Fibroblast of skin of back (primary cell): ENCODE measurements around the gene GPD1.
"Not testable (repeated sequence)": the region's sequence is repeated elsewhere in the genome, so short reads cannot be mapped to it uniquely, and the experiment has no call there.

ENCODE experiments used
- DNase-seq: peaks from one replicate; pipeline ENCODE4 v3.0.0-alpha.2; 2013

Gene GPD1

DNA sequence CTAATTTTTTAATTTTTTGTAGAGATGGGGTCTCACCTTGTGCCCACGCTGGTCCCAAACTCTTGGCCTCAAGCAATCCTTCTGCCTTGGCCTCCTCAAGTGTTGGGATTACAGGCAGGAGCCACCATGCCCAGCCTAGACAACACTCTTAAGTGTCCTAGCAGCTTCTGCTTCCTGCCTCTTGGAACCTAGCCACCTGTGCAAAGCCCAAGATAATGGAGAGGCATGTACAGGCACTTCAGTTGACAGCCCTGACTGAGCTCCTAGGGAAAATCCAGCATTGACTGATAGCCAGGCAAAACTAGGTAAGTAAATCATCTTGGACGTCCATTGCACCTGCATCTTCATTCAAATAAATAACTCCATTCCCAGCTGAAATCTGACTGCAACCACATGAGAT lies 23.7 kb downstream of the GPD1 start:
- no peak for DNase-seq

DNA sequence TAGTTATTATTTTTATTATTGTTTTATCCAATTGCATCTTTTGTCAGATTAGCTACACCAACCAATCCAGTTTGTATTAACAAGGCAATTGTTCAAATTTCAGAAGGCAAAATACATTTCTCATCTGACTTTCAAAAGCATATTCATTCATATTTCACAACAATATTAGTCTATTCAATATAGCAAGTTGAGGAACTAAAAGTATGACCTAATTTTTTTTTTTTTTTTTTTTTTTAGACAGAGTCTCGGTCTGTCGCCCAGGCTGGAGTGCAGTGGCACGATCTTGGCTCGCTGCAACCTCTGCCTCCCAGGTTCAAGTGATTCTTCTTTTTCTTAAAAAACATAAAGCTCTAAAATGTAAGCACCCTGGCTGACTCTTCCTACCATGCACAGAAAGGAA lies 25.5 kb downstream of the GPD1 start:
- no peak for DNase-seq

DNA sequence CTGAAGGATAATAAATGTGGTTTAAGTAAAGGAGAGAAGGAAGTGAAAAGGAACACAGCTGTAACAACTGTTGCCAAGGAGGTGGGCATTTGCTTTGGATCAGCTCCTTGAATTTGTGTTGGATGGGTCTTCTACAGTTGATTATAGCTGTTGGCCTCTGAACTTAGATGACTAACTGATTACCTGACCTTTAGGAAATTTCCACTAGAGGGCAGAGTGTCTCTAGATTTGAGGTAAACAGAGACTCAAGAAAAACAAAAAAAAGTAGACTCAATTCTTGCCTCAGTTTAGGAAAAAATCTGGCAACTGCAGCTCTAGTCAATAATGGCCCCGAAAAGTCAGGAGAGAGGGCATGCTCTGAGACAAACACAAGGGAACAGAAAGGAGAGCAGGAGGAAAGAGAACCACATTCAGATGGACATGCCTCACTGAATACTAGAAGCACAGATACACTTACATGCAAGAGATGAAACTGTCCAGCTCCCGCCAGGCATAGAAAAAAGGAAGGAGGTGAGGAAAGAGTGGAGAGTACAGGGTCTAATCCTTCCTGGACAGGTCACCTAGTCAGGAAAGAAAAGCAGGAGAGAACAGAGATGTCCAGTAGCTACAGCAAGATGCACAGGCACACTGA lies 28.8 kb downstream of the GPD1 start:
- peak; percentile 31 for DNase-seq

DNA sequence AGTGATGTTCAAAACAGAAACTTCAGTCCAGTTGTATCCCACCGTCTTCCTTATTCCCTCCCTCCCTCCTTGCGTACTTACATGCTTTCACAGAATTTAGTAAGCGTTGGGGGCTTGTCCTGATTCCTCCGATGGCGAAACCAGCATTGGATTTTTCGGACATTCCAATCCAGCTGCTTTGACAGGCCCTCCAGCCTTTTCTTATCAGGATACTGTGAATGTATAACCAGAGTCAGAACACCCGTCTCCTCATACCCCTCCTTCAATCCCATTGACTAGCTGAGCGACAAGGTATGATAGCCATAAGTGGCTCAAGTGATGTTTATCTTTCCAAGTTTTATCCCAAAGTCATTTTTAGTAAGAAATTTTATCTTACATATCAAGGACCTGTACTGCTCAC lies 39.2 kb downstream of the GPD1 start:
- DNase-seq, result no peak

DNA sequence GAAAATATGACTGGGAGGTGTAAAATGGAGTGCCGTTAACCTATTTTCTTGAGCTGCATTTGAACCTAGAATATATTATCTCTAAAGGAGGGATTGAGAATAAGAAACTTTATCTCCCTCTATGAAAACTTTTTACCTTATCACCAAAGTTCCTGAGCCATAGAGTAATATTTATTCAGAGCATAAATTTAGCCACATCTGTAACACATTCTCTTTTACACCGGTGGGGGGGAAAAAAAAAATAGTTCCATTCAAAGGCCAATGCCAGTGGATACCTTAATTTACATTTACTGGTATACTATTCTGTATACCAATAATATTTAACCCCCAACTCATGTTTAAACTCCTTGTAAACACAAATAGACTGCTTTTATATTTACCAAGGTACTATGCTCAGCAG lies 41.6 kb downstream of the GPD1 start:
- DNase-seq, result no peak

DNA sequence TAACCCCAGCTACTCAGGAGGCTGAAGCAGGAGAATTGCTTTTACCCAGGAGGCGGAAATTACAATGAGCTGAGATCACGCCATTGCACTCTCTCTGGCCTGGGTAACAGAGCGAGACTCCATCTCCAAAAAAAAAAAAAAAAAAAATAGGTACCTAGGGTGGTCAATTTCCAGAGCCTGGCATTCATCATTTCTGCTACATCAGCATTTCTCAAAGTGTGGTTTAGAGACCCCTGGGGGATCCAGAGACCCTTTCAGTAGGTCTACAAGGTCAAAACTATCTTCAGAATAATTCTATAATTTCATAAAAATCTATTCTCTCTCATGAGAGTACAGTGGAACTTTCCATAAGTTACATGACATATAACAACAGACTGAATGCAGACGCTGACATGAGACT lies 43.5 kb downstream of the GPD1 start:
- no peak for DNase-seq

DNA sequence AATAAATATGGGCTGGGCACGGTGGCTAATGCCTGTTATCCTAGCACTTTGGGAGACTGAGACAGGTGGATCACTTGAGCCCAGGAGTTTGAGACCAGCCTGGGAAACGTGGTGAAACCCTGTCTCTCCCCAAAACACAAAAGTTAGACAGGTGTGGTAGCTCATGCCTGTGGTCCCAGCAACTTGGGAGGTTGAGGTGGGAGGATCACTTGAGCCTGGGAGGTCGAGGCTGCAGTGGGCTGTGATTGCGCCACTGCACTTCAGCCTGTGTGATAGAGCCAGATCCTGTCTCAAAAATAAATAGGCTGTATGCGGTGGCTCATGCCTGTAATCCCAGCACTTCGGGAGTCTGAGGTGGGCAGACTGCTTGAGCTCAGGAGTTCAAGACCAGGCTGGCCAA lies 44.2 kb downstream of the GPD1 start:
- DNase-seq, result not testable (repeated sequence)

DNA sequence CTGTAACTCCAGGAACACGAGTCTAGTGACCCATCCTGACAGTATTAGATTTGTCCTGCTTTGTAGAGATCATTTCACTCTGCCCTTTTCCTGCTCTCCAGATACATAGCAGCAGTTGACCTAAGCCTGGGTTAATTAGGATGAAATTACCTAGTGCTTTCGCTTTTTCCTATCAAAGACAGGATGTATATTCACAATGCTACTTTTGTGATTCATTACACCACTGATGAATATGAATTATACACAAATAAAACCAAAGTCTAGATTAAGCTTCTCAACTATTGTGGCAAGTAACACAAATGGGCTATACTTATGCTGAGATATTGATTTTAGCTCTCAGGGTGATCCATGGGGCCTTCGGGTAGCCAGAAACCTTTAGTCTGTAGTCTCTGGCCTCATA lies 45.5 kb downstream of the GPD1 start:
- no peak for DNase-seq

DNA sequence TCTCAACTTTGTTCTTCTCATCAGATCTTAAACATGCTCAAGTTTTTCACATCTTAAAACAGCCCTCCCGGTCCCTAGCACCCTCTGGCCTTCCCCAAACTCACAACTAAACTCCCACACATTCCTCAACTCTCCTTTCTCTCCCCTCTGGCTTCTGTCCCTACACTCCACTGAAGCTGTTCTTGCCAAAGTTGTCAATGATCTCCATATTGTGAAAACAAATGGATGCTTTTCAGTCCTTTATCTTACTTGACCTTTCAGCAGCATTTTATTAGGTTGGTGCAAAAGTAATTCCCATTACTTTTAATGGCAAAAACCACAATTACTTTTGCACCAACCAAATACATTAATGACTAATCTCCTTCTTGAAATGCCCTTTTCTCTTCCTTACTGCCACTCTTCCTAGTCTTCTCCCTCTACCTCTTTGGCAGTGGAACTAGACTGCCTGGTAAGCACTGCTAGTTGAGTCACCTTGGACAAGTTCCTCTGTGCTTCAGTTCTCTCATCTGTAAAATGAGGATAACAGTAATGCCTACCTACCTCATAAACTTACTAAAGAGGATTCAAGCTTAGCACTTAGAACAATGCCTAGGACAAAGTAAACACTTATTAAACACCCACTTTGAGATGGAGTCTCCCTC lies 47.4 kb downstream of the GPD1 start:
- DNase-seq, result no peak

DNA sequence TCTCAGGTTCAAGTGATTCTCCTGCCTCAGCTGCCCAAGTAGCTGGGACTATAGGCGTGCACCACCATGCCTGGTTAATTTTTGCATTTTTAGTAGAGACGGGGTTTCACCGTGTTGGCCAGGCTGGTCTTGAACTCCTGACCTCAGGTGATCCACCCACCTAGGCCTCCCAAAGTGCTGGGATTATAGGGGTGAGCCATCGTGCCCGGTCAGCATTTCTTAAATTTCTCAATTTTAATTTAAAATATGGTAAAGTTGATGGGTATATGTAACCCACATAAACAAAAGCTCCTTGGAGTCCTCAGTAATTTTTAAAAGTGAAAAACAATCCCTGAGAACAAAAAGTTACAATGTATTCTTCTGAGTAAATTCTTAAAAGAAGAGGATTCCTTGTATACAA lies 51.1 kb downstream of the GPD1 start:
- DNase-seq, result not testable (repeated sequence)

DNA sequence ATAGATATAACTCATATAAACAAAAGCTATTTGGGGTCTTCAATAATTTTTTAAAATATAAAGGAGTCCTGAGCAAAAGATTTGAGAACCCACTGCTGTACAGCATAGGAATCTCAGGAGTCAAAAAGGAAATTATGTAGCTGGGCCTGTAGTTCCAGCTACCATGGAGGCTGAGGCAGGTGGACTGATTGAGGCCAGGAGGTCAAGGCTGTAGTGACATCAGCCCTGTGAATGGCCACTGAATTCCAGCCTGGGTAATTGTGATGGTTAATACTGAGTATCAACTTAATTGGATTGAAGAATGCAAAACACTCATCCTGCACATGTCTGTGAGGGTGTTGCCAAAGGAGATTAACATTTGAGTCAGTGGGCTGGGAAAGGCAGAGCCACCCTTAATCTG lies 52.8 kb downstream of the GPD1 start:
- DNase-seq, result no peak

DNA sequence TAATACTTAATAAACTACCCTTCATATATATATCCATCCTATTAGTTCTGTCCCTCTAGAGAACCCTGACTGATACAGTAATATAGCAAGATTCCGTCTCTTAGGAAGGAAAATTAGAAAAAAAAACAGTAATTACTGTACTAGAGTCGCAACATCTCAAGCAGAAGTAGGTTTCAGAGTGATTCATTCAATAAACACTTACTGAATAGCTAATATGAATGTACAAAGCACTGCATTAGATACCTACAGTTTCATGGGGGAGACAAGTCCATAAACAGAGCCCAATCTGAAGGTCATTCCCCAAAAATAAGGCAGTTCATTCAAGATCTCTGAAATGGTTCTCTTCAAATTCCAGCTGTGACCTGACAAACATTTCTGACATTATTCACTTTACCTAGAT lies 53.5 kb downstream of the GPD1 start:
- no peak for DNase-seq

DNA sequence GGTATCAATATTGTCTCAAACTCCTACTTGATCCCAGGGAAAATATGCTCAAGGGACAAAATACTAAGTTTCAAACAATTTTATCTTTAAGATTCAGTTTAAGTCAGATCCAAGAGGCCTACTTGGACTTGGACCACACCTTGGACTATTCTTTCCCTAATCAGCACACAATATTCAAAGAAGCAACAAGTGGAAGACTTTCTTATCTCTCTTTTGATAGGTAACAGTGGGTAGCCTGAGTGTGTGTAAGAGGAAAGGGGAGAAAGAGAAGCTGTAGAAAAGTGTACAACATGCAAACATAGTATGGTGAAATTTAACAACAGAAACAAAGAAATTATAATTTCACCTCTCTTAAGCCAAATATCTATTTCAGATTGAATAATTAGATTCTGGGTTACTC lies 56.8 kb downstream of the GPD1 start:
- no peak for DNase-seq
